HG02588 (cell line): ENCODE results near the gene ESPN.

ENCODE experiments used
- ATAC-seq: cut with Tn5 transposase; IDR thresholded peaks from one replicate; pipeline ENCODE4 v1.9.1; 2021; ENCODE audit warnings: mild to moderate bottlenecking, moderate library complexity; ENCODE audit not compliant: unreplicated experiment

The ESPN gene

DNA sequence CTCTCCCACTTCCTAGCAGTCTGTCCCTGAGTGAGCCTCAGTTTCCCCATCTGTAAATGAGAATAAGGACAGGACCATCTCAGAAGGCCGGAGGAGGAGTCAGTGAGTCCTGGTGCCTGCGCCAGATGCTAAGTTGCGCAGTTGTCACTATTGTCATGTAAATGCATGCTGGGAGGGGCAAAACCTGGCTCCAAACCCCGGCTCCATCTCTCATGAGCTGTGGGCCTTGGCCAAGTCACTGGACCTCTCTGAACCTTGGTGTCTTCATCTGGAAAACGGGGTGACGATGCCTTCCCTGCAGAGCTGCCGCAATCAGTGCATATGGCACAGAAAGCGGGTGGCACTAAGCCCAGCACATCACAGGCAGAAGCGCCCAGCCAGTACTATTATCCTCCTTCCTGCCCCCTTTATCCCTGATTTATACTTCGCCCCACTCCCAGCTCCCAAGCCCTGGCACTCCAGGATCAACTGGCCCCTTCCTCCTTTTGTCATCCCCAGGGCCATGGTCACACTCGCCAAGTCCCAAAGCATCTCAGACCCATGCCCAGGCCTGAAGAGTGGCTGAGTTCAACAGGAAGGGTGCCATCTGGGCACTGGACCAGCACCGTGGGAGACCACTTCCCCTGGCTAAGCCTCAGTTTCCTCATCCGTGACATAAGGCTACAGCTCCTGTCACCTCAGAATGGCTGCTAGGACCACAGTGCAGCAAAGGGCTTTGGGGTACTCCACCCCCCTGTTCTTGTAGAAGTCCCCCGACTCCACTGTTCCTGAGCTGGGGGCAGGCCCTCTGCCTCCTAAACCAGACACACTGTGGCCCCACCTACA is 71.2 kb downstream of the ESPN start:
- no peak for ATAC-seq

- ATAC-seq, result no peak
These were observed 71.8 kb downstream of the ESPN start for GRCh38 chr1:6496365-6496721.

- no peak for ATAC-seq
These were observed 72.3 kb downstream of the ESPN start for GRCh38 chr1:6496890-6497214.

- ATAC-seq, result no peak
These were observed 72.8 kb downstream of the ESPN start for GRCh38 chr1:6497215-6497866.

GRCh38 chr1:6497867-6498575 is 73.4 kb downstream of the ESPN start:
- ATAC-seq, result no peak

GRCh38 chr1:6498576-6499111 is 74.1 kb downstream of the ESPN start:
- no peak for ATAC-seq

DNA sequence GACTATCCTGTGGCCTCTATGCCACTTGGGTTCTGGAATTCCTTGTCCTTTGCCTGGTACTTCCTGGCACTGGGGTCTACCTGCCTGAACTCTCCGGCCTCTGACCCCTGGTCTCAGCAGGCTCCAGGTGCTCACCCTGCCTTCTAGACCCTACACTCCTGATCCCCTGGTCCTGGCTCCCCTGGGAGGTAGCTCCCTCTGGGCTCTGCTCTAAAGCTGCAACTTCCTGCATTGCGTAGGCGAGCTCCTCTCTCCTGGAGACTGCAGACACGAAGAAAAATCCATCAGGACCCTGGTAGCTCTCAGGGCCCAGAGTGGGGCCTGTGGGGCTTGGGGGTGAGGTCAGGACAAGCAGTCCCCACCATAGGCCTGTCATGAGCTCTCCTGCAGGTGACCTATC is 74.7 kb downstream of the ESPN start:
- no peak for ATAC-seq

GRCh38 chr1:6500544-6501278 is 76.1 kb downstream of the ESPN start:
- no peak for ATAC-seq

DNA sequence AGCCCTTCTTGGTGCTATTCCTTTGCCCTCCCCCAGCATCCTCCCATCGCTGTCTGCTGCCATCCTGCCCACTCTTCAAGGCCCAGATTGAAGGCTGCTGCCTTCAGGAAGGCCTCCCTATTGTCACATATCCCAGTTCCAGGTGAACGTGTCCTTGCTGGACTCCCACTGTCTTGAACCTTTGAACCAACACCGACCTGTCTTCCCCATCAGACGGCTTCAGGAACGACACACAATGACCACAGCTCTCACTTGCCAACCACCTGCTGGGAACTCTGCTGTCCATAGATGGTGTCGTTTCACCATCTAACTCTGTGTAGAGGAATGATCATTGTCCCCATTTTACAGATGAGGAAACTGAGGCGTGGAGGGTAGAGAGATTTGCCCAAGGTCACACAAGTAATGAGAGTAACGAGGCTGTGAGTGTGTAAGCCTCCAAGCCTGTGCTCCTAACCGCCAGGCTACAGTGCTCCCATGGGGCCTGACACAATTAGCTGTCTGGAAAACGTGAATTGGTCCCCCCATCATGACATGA is 76.8 kb downstream of the ESPN start:
- no peak for ATAC-seq

- ATAC-seq, result no peak
These were observed 77.7 kb downstream of the ESPN start for GRCh38 chr1:6502000-6502891.

- no peak for ATAC-seq
These were observed 79.5 kb downstream of the ESPN start for GRCh38 chr1:6503884-6504602.

DNA sequence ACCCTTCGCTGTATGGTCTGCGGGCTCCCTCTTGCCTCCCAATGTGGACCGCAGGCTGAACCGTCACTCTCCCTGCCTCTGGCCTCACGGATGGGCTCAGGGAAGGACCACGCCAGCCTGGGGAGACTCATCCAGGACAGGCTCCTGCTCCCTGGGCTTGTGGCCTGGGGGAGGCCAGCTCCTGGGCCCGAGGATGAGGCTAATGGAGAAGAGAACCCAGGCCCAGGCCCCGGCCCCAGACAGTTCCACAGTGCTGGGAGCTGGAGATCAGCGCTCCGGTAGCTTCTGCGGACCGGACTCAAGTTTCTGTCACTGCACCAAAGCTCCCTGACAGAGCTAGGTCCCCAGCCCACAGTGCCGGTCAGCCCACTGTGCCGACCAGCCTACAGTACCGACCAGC is 80.3 kb downstream of the ESPN start:
- no peak for ATAC-seq

- no peak for ATAC-seq
These were observed 81.0 kb downstream of the ESPN start for GRCh38 chr1:6505367-6506209.

GRCh38 chr1:6506210-6507036 is 81.8 kb downstream of the ESPN start:
- ATAC-seq, result no peak

GRCh38 chr1:6507037-6507428 is 82.5 kb downstream of the ESPN start:
- ATAC-seq, result no peak

DNA sequence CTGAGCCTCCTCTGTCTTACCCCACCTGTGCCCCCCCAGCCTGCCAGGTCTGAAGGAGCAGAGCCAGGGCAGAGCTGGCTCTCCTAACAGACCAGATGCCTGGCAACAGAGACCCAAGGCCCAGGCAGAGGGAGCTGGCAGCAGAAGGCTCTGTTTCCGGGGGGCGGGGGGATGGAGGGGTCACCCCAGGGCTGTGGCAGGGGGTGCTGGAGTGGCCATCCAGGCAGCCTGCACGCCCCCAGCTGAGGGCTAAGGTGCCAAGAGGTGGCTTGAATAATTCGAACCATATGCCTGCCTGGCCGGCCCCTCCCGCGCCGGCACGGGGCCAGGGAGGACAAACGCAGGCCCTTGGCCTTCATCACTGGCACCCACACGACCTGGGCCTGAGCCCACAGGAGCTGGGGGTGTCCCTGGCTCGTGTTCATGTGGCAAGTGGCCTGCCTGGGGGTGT is 82.9 kb downstream of the ESPN start:
- no peak for ATAC-seq

DNA sequence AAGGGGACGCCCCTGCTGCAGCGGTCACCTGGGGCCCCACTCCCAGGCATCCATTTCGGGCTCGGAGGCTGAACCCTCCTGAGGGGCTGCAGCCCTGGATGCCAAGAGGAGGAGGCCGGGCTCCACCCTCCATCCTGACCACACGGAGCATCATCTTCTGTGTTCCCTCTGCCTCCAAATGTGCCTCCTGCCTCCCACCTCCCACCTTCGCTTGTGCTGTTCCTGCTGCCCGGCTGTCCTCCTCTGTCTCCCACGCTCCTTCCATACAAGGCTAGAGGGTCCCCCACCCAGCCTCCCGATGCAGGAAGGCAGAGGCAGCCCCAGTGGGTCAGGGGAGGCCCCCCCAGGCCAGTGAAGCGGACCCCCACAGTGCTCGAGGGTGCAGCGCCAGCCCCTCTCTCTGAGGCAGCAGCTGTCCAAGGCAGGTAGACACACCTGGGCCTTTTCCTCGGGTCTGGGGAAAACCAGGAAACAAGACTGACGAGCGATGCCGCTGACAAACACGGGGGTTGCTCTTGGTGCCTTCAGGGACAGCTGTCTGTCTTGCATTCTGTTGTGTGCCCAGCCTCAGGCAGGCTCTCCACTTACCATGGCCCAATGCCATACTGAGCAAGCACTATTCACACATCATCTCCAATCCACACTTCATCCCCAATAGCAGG is 83.7 kb downstream of the ESPN start:
- ATAC-seq, result no peak
